Omental fat pad (tissue), 4 donors: Measurements from ENCODE around the gene MICAL2. TPM values are rescaled to one million over a fixed set of nuclear protein-coding genes. Genes with fewer than 3 reads are reported as not detected.

ENCODE experiments used
- ATAC-seq: fragments of 150-250 bp; one replicate; pipeline ENCODE4 v1.9.1; 2016; ENCODE audit warnings: mild to moderate bottlenecking, moderate library complexity; ENCODE audit not compliant: low FRiP score
- DNase-seq: peaks from one replicate; pipeline ENCODE4 v3.0.0-alpha.2; 2019; ENCODE audit warnings: low spot score
- CTCF ChIP-seq, 3 donors: fragments of 450-650 bp; IDR thresholded peaks; one replicate each; pipeline ENCODE4 v1.5.1; 2016 to 2017; ENCODE audit warnings: antibody characterized with exemption in 3 of 3, mild to moderate bottlenecking in 3 of 3, moderate library complexity in 2 of 3
- total RNA-seq, 4 donors: library from RNA; depleted of rRNA; stranded (reverse); fragments of >200 nt; gene quantifications; one replicate each; pipeline ENCODE4 v1.1.0, GENCODE V29; 2016

Gene MICAL2
- total RNA-seq, 4 donors from 2014 or later, result 34.3 to 143 (median 57.0) TPM

GRCh38 chr11:12225046-12225739, 114.8 kb downstream of the MICAL2 start:
- no peak for TF ChIP-seq CTCF (IDR thresholded peaks at IDR 0.05)
- ATAC-seq, result no peak

DNA sequence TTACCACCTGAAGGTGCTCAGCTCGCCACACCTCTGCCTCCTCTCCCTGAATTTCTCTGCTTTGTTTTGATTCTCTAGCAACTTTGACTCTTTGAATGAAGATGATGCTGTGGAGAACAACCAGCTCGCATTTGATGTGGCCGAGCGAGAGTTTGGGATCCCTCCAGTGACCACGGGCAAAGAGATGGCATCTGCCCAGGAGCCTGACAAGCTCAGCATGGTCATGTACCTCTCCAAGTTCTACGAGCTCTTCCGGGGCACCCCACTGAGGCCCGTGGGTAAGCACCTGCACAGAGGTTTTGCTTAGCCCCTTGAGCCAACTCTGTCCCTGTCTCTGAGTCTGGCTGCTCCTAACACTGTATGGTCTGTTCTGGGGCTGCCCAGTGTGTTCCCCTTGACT, 115.7 kb downstream of the MICAL2 start:
- TF ChIP-seq CTCF (IDR thresholded peaks at IDR 0.05), result no peak
- DNase-seq, result no peak
- no peak for ATAC-seq

More at GRCh38 chr11:12225046-12225739, 114.8 kb downstream of the MICAL2 start:
- no peak for DNase-seq

- TF ChIP-seq CTCF (IDR thresholded peaks at IDR 0.05), result no peak
- DNase-seq (no peak), ATAC-seq (no peak)
Observed at GRCh38 chr11:12229450-12230229, 119.2 kb downstream of the MICAL2 start.

- TF ChIP-seq CTCF (IDR thresholded peaks at IDR 0.05), result no peak
Observed at GRCh38 chr11:12232160-12232559, 121.8 kb downstream of the MICAL2 start.

GRCh38 chr11:12232817-12233601, 122.6 kb downstream of the MICAL2 start:
- no peak for DNase-seq

More at GRCh38 chr11:12232160-12232559, 121.8 kb downstream of the MICAL2 start:
- ATAC-seq, result no peak
- no peak for DNase-seq

DNA sequence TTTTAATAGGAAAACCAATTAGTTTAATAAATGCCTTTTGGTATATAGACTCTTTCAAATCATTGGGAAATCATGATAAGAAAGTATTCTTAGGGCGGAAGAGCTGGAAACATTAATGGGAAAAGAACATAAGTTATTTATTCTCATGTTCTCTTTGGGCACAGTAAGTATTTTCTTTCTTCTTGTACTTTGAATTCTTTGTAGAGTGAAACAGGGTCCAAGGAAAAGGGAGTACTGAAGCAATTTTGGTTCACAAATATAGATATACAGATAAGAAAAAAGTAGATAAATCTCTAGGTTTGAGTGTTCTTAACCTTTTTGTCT, 123.2 kb downstream of the MICAL2 start:
- ATAC-seq (no peak), DNase-seq (no peak)
- TF ChIP-seq CTCF (IDR thresholded peaks at IDR 0.05), result no peak

More at GRCh38 chr11:12232817-12233601, 122.6 kb downstream of the MICAL2 start:
- TF ChIP-seq CTCF (IDR thresholded peaks at IDR 0.05), result no peak
- ATAC-seq, result peak; percentile 60
